AG04450 (cell line): ENCODE data around the gene ATP1A3. TPM values are rescaled to one million over a fixed set of nuclear protein-coding genes. Genes with fewer than 3 reads are reported as not detected.

ENCODE experiments used
- CTCF ChIA-PET: fragments of 300-600, 350-600 bp; formaldehyde crosslinking; extraction: SDS; loops from one replicate; lab custom pipeline; 2022; ENCODE audit warnings: antibody characterized with exemption, inconsistent platforms; lab: Charles Lee
- POLR2A ChIA-PET: fragments of 350-600 bp; formaldehyde crosslinking; extraction: SDS; loops from one replicate; lab custom pipeline; 2021; ENCODE audit warnings: antibody characterized with exemption, inconsistent platforms; lab: Yijun Ruan, JAX
- DNase-seq: peaks from one replicate; pipeline ENCODE4 v3.0.0-alpha.2; 2011; ENCODE audit warnings: low read depth, low spot score
- H3K27ac ChIP-seq: one replicate; pipeline ENCODE4 v1.5.1; 2012; ENCODE audit warnings: low read depth, low read length, control low read depth
- H3K27me3 ChIP-seq: one replicate; pipeline ENCODE4 v1.6.0; 2012; ENCODE audit warnings: low read length; ENCODE audit not compliant: control insufficient read depth, insufficient read depth
- H3K4me3 ChIP-seq: 2 replicates; pipeline ENCODE4 v1.5.1; 2011; ENCODE audit warnings: mild to moderate bottlenecking, low read depth, low read length, control low read depth
- H3K9me3 ChIP-seq: 2 replicates; pipeline ENCODE4 v1.5.1; 2012; ENCODE audit warnings: low read length; ENCODE audit not compliant: control insufficient read depth, insufficient read depth
- polyA plus RNA-seq: library from polyadenylated mRNA; depleted of rRNA; stranded (reverse); fragments of >200 nt; gene quantifications from 2 replicates; pipeline ENCODE4 v1.2.3, GENCODE V29; 2011
- TF ChIP-seq, protein P1 (sequence below): IDR thresholded peaks from 2 replicates; pipeline ENCODE4 v1.5.1; 2011; ENCODE audit warnings: low read depth, low read length, control low read depth, inconsistent platforms

Gene ATP1A3
- polyA plus RNA-seq, 1 experiment: not detected

DNA sequence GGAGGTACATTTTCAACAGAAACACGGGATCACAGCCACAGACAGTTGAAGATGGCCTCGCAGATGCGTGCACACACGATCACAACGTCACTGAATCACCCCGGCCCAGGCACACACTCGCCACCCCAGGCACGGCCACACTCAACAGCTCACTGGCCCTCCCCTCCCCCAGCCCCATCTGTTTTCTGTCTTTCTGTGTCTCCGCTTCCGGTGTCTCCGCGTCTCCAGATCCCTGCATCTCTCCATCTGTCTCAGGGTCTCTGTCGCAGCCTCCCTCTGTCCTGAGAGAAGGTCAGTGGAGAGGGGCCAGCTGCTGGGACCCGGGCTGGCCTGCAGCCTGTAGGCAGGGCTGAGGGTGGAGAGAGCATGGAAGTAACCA lies 3.8 kb upstream of the ATP1A3 start:
- H3K9me3 ChIP-seq: no peaks in the 10 kb centered on the region
- ChIA-PET CTCF (interaction anchor here (1.0 to 2.8 kb wide), 3 partner anchors 11 to 37 kb away, joined by 3 to 11 read pairs (median 4); no protein-coding TSS in a partner anchor), POLR2A (no interaction called here)
- no peak overlapping the region for H3K27ac ChIP-seq
- DNase-seq: no peak
- peaks cover 52% of the 10 kb centered on the region for H3K27me3 ChIP-seq
- TF ChIP-seq, protein P1, sequence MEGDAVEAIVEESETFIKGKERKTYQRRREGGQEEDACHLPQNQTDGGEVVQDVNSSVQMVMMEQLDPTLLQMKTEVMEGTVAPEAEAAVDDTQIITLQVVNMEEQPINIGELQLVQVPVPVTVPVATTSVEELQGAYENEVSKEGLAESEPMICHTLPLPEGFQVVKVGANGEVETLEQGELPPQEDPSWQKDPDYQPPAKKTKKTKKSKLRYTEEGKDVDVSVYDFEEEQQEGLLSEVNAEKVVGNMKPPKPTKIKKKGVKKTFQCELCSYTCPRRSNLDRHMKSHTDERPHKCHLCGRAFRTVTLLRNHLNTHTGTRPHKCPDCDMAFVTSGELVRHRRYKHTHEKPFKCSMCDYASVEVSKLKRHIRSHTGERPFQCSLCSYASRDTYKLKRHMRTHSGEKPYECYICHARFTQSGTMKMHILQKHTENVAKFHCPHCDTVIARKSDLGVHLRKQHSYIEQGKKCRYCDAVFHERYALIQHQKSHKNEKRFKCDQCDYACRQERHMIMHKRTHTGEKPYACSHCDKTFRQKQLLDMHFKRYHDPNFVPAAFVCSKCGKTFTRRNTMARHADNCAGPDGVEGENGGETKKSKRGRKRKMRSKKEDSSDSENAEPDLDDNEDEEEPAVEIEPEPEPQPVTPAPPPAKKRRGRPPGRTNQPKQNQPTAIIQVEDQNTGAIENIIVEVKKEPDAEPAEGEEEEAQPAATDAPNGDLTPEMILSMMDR: no peak
- no peak overlapping the region for H3K4me3 ChIP-seq

DNA sequence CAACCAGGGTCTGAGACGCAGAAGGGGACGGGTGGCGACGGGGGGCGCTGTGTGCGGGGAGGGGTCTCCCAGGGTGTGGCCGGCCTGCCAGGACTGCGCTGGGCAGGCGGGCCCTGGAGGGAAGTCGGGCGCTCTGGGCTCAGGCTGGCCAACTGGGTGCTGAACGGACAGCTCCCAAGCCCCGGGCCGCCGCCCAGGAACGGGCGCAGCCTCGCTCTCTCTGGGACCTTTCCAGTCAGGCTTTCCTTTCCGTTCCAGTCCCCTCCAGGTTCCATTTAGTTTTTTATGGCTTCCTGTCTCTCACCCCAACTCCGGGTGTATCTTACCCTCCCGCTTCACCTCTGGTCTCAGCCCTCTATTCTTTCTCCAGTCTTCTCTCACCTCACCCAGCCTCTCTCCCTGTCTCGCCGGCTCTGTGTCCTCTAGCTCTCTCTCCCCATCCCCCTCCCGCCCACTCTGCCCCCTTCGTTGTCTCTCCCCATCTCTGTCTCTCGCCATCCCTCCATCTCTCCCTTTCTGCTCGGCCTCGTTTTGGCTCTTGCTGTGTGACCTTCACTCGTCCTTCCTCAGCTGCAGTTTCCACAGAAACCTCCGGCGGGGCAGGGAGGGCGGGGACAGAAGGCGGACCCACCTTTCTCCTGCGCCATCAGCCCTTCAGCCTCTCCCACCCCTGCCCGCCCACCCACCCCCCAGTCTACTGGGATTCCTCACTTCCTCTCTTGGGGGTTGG lies 3.3 kb upstream of the ATP1A3 start:
- CTCF ChIA-PET: interaction anchor here (1.0 to 2.8 kb wide), 3 partner anchors 11 to 38 kb away, joined by 3 to 11 read pairs (median 4); no protein-coding TSS in a partner anchor
- Histone ChIP-seq H3K27ac (no peak overlapping the region), H3K27me3 (peaks cover 50% of the 10 kb centered on the region)

DNA sequence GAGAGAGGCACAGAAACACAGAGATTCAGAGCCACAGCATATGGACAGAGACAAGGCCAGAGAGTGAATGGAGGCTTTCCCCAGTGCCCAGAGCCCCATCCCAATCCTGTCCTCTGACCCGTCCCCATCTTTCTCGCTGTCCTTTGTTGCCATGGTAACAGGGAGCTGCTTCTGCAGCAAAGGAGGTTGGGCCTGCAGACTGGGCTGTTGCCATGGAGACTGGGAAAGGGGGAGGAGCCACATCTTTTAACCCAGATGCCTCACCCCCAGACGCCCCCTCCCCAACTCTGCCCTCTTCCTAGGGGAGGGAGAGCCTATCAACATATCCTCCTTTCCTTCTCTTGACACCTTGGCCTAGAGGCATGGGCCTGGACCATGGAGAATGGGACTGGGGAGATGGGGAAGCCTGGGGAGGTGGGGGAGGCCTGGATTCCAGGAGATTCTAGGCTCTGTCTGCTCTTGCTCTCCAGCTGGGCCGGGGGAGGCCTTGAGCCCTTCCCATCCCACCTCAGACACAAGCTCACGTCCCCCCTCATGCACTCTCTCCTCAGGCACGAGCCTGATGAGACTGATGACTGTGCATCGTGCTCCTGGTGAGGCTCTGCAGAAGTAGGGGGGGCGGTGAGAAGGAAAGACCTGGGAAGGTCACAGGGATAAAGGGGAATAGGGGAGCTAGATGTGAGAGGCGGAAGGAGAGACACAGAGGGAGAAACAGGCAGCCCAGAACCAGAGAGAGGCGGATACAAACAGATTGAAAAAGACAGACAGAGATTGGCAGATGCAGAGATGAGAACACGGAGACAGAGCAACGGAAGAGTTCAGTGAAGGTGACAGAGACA lies 2.1 kb upstream of the ATP1A3 start:
- TF ChIP-seq, protein P1: no peak
- no peak overlapping the region for H3K4me3 ChIP-seq
- H3K27me3 ChIP-seq: peaks cover 41% of the 10 kb centered on the region
- no peak for DNase-seq
- no peak overlapping the region for H3K27ac ChIP-seq
- no peaks in the 10 kb centered on the region for H3K9me3 ChIP-seq
- CTCF ChIA-PET: interaction anchor here (1.3 to 2.8 kb wide), 2 partner anchors 35 to 39 kb away, joined by 4 to 11 read pairs; no protein-coding TSS in a partner anchor
- POLR2A ChIA-PET: no interaction called here

More for the DNA sequence above, 3.3 kb upstream of the ATP1A3 start:
- Histone ChIP-seq H3K9me3 (no peaks in the 10 kb centered on the region), H3K4me3 (no peak overlapping the region)
- TF ChIP-seq, protein P1: no peak
- POLR2A ChIA-PET: no interaction called here
- no peak for DNase-seq

DNA sequence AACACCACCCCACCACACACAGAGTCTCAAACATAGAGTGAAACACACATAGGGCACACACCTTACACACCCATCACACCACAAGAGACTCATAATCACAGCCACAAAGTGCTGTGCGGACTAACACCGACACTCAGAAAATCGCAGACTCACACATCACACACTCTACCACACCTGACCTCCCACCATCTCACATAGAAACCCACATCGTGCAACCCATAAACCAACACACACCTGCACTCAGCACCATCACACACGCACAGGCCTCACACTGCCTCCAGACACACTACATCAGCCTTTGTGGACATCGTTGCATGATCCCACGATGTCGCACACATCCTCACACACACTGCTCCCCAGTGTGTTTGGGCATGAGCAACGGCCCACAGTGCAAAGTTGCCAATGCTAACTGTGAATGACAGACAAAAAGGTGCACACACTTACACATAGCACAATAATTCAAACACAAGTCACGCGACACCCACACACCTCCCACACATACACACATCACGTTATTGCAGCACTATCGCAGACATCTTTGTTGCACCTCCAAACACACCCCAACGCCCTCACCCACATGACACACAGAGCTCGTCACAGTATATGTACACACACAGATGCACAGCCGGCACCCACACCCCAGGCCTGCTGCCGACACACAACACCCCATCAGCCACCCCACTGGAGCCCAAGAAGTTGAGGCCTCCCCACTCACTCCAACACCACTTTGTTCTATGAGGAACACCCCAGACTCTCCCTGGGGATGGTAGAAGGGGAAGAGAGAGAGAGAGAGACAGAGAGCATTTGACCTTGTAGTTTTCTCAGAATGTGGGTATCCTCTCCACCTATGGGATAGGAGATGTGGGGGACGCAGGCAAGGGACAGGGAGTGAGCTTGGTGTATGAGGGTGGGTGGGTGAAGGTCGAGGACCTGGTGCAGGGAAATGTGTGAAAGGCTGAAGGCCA lies 1.2 kb upstream of the ATP1A3 start:
- no peak for DNase-seq
- Histone ChIP-seq H3K27me3 (peaks cover 32% of the 10 kb centered on the region), H3K27ac (no peak overlapping the region), H3K4me3 (no peak overlapping the region), H3K9me3 (no peaks in the 10 kb centered on the region)
- CTCF ChIA-PET: interaction anchor here (0.5 to 2.8 kb wide), 2 partner anchors 20 to 40 kb away, joined by 3 to 11 read pairs; no protein-coding TSS in a partner anchor
- TF ChIP-seq, protein P1: no peak
- POLR2A ChIA-PET: no interaction called here
